Lower leg skin (tissue), 3 donors: ENCODE measurements around the gene CMIP.

Source experiments
- CTCF ChIP-seq, 3 donors: fragments of 450-650 bp; IDR thresholded peaks; one replicate each; pipeline ENCODE4 v1.5.1; 2016; ENCODE audit warnings: antibody characterized with exemption in 3 of 3, mild to moderate bottlenecking in 3 of 3, moderate library complexity in 2 of 3
- POLR2A ChIP-seq, 2 donors: fragments of 450-650 bp; IDR thresholded peaks; one replicate each; pipeline ENCODE4 v1.6.1; 2016 to 2017; ENCODE audit warnings: antibody characterized with exemption in 2 of 2, mild to moderate bottlenecking in 1 of 2, moderate library complexity in 1 of 2

GRCh38 chr16:81701296-81701970, 256.8 kb downstream of the CMIP start:
- TF ChIP-seq CTCF (IDR thresholded peaks at IDR 0.05): no peak
- TF ChIP-seq POLR2A (IDR thresholded peaks at IDR 0.05): no peak
